Tibial nerve (tissue), 4 donors: ENCODE data around the gene DNAJB4. TPM values are rescaled to one million over a fixed set of nuclear protein-coding genes. Genes with fewer than 3 reads are reported as not detected.

Source experiments
- DNase-seq, 2 donors: peaks; one replicate each; pipeline ENCODE4 v3.0.0-alpha.2; 2019; ENCODE audit warnings: low spot score in 2 of 2
- H3K27ac ChIP-seq, 4 donors: fragments of 200-600 bp; sonication (generic) in 3 of 4; one replicate each; pipeline ENCODE4 v1.5.1; 2017 to 2019; ENCODE audit warnings: mild to moderate bottlenecking in 1 of 4
- H3K27me3 ChIP-seq, 2 donors: fragments of 200-600 bp; sonication (generic) in 1 of 2; one replicate each; pipeline versions ENCODE4 v1.5.1 to v1.6.0; 2017 to 2019
- H3K36me3 ChIP-seq, 3 donors: fragments of 200-600 bp; sonication (generic); one replicate each; pipeline ENCODE4 v1.5.1; 2018 to 2019
- H3K4me1 ChIP-seq, 4 donors: fragments of 200-600 bp; sonication (generic) in 3 of 4; one replicate each; pipeline ENCODE4 v1.5.1; 2017 to 2019
- H3K4me3 ChIP-seq, 4 donors: fragments of 200-600 bp; sonication (generic) in 3 of 4; one replicate each; pipeline ENCODE4 v1.5.1; 2017 to 2019; ENCODE audit warnings: mild to moderate bottlenecking in 1 of 4, moderate library complexity in 1 of 4
- H3K9me3 ChIP-seq, 4 donors: fragments of 200-600 bp; sonication (generic) in 3 of 4; one replicate each; pipeline ENCODE4 v1.5.1; 2017 to 2019
- EP300 ChIP-seq, 2 donors: sonication (generic); formaldehyde crosslinking; IDR thresholded peaks; one replicate each; pipeline ENCODE4 v1.6.1; 2017; ENCODE audit warnings: antibody characterized with exemption in 2 of 2, mild to moderate bottlenecking in 1 of 2
- POLR2A ChIP-seq, 2 donors: fragments of 450-650 bp; IDR thresholded peaks; one replicate each; pipeline ENCODE4 v1.6.1; 2017; ENCODE audit warnings: antibody characterized with exemption in 2 of 2, mild to moderate bottlenecking in 2 of 2, moderate library complexity in 2 of 2
- WGBS, 2 donors: methylation state at CpG; one replicate each; pipeline ENCODE4 v1.1.5; 2018; 5-methylcytosine and 5-hydroxymethylcytosine counted together
- total RNA-seq, 4 donors: library from RNA; depleted of rRNA; stranded (reverse); fragments of >200 nt; gene quantifications; one replicate each; pipeline ENCODE4 v1.1.0, GENCODE V29; 2016
- TF ChIP-seq, protein P1 (sequence below), 5 experiments: fragments of 200-600 bp in 3 of 5; fragments of 450-650 bp in 2 of 5; sonication (generic) in 3 of 5; IDR thresholded peaks; one replicate each; pipeline ENCODE4 v1.5.1; 2016 to 2019; ENCODE audit warnings: antibody characterized with exemption in 5 of 5, mild to moderate bottlenecking in 3 of 5, moderate library complexity in 2 of 5

Gene DNAJB4
- total RNA-seq, 4 donors from 2014 or later: 33.9 to 38.0 (median 35.6) TPM

DNA sequence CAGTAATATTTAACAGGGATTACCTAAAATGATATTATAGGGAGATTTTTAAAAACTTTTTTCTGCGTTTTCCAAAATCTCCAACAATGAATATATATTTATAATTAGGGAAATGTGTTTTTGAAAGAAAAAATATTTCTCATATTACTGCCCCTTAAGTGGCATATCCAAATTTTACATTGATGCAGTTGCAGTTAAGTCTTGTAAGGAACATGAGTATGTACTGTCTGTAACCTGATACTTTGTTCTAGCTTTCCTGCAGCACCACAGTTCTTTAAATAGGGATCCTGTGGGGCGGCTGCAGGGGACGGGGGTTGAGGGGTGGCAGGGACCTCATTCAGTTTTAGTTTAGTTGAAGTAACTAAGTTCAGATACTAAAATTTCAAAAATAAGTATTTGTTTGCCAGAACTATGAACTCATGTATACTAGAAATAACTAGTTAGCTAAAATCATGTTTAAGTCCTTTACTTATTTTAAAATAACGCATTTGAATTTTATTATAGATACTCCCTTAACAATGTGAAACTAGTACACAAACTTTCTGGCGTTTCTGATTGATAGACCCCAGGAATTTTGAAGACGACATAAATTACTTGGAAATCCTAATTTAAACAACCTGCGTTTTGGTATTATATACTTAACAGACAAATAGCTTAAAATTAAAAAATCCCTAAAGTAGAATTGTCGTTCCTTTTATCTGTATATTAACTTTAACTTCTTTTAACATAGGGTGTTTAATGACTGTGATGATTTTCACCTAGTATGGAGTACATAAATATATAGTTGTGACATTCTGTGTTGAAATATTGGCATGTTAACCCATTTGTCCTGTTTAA is 639 bp upstream of the DNAJB4 start:
- H3K4me3 ChIP-seq: peak overlapping the region; percentile 23 to 64 (median 53)
- H3K9me3 ChIP-seq: no peaks in the 10 kb centered on the region
- TF ChIP-seq EP300 (IDR thresholded peaks at IDR 0.05) (no peak), POLR2A (IDR thresholded peaks at IDR 0.05) (peak in 1 of 2 donors; percentile 8)
- peaks cover 0 to 44% (median 11%) of the 10 kb centered on the region in 4 donors for H3K4me1 ChIP-seq
- no peaks in the 10 kb centered on the region for H3K36me3 ChIP-seq
- H3K27me3 ChIP-seq: no peaks in the 10 kb centered on the region
- peak in 1 of 2 donors; percentile 38 for DNase-seq
- 3 to 4% methylated on average over 8 of the region's 8 CpGs for WGBS, 2 donors
- peak overlapping the region; percentile 86 to 96 (median 91) for H3K27ac ChIP-seq

DNA sequence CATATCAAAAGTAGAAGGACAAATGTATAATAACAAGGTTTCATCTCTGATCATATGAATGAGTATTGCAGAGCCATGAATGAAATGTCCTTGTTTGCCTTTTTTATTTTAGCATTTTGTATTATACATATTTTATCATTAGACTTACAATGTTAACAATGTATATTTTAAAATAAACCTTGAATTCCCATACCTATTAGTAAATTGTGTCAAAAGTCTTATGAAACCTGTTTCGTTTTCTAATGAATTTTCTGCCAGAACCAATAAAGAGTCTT is 646 bp downstream of the DNAJB4 start:
- Histone ChIP-seq H3K4me1 (peaks cover 0 to 57% (median 11%) of the 10 kb centered on the region in 4 donors), H3K27me3 (no peaks in the 10 kb centered on the region), H3K27ac (peak overlapping the region; percentile 86 to 96 (median 91)), H3K9me3 (no peaks in the 10 kb centered on the region), H3K36me3 (no peaks in the 10 kb centered on the region), H3K4me3 (peak overlapping the region; percentile 49 to 64 (median 54))
- WGBS, 2 donors: 0 to 4% methylated on average over 1 of the region's 1 CpG
- DNase-seq: no peak
- TF ChIP-seq, protein P1, sequence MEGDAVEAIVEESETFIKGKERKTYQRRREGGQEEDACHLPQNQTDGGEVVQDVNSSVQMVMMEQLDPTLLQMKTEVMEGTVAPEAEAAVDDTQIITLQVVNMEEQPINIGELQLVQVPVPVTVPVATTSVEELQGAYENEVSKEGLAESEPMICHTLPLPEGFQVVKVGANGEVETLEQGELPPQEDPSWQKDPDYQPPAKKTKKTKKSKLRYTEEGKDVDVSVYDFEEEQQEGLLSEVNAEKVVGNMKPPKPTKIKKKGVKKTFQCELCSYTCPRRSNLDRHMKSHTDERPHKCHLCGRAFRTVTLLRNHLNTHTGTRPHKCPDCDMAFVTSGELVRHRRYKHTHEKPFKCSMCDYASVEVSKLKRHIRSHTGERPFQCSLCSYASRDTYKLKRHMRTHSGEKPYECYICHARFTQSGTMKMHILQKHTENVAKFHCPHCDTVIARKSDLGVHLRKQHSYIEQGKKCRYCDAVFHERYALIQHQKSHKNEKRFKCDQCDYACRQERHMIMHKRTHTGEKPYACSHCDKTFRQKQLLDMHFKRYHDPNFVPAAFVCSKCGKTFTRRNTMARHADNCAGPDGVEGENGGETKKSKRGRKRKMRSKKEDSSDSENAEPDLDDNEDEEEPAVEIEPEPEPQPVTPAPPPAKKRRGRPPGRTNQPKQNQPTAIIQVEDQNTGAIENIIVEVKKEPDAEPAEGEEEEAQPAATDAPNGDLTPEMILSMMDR (IDR thresholded peaks at IDR 0.05): no peak
- TF ChIP-seq POLR2A (IDR thresholded peaks at IDR 0.05): no peak
- TF ChIP-seq EP300 (IDR thresholded peaks at IDR 0.05): no peak

DNA sequence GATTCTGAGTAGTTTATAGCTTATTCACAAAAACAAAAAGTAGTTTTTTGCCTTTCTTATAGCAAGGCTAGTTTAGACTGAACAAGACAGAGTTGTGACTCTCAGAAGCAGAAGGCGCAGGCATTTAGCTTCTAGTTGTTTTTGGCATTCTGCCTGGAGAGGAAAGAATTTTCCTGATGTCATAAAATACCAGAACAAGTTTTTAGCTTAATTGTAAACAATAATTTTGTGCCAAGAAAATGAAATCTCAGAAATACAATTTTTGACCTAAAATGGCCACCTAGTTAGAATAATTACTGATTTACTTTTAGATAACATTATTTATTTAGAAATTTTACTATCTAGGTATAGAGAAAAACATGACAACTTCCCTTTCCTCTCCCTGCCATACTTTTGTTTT is 1.0 kb downstream of the DNAJB4 start:
- Histone ChIP-seq H3K4me3 (peak overlapping the region; percentile 49 to 64 (median 54)), H3K9me3 (no peaks in the 10 kb centered on the region), H3K36me3 (no peaks in the 10 kb centered on the region), H3K27me3 (no peaks in the 10 kb centered on the region), H3K4me1 (peaks cover 0 to 60% (median 11%) of the 10 kb centered on the region in 4 donors), H3K27ac (peak overlapping the region; percentile 86 to 96 (median 91))
- WGBS, 2 donors: 0 to 3% methylated on average over 1 of the region's 1 CpG
- peak in 1 of 2 donors; percentile 48 for DNase-seq
- TF ChIP-seq POLR2A (IDR thresholded peaks at IDR 0.05): peak in 1 of 2 donors; percentile 65
- TF ChIP-seq, protein P1 (IDR thresholded peaks at IDR 0.05): no peak
- TF ChIP-seq EP300 (IDR thresholded peaks at IDR 0.05): peak in 1 of 2 donors; percentile 90

DNA sequence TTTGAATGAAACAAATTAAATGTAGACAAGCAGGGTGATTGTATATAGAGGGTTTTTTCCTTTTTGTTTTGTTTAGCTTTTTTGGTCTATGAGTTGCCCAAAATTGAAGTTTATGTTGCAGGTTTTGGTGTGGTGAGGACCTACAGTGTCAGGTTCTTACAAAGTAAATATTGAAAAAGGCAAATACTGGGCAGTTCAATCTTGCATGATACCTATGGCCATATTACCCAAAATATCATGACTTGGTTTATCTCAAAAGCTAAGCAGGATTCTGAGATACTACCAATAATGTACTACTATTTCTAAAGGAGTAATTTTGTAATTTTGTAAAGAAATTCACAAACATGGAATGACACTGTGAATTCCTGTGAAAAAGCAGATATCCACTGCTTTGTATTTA is 1.8 kb downstream of the DNAJB4 start:
- Histone ChIP-seq H3K27me3 (no peaks in the 10 kb centered on the region), H3K4me3 (peak overlapping the region; percentile 49 to 64 (median 54)), H3K36me3 (no peaks in the 10 kb centered on the region), H3K27ac (peak overlapping the region; percentile 86 to 96 (median 91)), H3K4me1 (peaks cover 0 to 64% (median 11%) of the 10 kb centered on the region in 4 donors), H3K9me3 (no peaks in the 10 kb centered on the region)
- no peak for DNase-seq
- TF ChIP-seq EP300 (IDR thresholded peaks at IDR 0.05) (no peak), POLR2A (IDR thresholded peaks at IDR 0.05) (no peak)
- TF ChIP-seq, protein P1 (IDR thresholded peaks at IDR 0.05): no peak

DNA sequence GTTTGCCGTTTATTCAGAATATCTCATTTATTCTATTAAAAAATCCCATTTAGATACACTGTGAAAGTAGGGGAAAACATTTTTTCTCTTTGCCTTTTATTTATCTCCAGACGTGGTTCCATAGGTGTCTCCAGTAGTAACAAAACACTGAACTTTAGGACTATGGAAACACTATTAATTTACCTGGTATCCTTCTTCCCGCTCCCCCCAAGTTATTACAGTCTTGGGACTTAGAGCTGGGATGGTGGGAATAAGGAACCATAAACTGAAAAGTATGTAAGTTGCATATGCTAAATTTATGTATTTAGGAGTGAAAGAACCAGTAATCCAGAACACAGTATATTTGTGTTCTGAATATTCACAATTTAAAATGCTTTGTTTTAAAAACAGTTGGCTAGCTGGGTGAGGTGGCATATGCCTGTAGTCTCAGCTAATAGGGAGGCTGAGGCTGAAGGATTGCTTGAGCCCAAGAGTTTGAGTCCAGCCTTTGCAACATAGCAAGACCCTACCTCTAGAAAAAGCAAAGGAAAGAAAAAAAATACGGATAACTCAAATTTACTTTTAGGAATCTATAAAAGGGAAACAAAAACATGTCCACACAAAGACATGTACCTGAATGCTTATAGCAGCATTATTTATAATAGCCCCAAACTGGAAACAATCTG is 3.1 kb downstream of the DNAJB4 start:
- TF ChIP-seq EP300 (IDR thresholded peaks at IDR 0.05): no peak
- TF ChIP-seq POLR2A (IDR thresholded peaks at IDR 0.05): no peak
- TF ChIP-seq, protein P1 (IDR thresholded peaks at IDR 0.05): no peak
- Histone ChIP-seq H3K27me3 (no peaks in the 10 kb centered on the region), H3K4me3 (peak overlapping the region in 1 of 4 donors; percentile 64), H3K9me3 (no peaks in the 10 kb centered on the region), H3K4me1 (peaks cover 0 to 55% (median 9%) of the 10 kb centered on the region in 4 donors), H3K36me3 (peaks cover 0 to 4% (median 0%) of the 10 kb centered on the region in 3 donors), H3K27ac (peak overlapping the region in 3 of 4 donors; percentile 10 to 96 (median 23))
- WGBS, 2 donors: 79 to 83% methylated on average over 4 of the region's 4 CpGs
- no peak for DNase-seq
